Measurements from ENCODE around the gene AMH.

AMH gene

DNA sequence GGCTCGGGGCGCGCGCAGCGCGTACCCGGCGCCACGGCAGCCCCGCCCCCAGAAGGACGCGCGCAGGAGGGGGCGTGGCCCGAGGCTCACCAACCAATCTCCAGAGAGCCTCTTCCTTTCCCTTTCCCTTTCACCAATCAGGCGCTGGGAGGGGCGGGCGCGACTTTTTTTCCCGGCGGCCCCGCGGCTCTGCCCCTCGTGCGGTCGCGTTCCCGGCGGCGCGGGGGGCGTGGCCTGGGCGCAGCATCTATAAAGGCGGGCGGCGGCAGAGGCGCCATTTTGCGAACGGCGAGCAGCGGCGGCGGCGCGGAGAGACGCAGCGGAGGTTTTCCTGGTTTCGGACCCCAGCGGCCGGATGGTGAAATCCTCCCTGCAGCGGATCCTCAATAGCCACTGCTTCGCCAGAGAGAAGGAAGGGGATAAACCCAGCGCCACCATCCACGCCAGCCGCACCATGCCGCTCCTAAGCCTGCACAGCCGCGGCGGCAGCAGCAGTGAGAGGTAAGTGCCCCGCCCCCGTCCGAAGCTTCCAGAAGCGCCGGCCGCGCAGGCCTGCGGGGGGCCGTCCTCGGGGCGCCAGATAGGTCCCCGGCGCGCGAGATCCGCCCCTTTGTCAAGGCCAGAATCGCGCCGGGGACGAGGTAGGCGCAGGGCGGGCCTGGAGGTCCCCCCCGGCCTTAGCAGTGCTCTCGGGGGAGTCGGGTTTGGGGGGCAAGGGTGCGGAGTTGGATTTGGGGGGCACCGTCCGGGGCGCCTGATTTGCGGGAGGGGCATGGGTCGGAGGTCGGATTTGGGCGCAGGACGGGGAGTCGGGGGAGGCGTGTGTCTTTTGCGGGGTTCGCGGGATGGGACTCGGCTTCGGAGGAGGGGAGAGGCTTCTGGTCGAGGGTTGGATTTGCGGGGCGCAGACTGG is 20.4 kb downstream of the AMH start:
- peak overlapping the region; percentile 92 for H3K27ac ChIP-seq
- TF ChIP-seq CTCF (IDR thresholded peaks at IDR 0.05) (no peak), ZFX (IDR thresholded peaks at IDR 0.05; ENCODE audit: borderline replicate concordance) (no peak)

- peak overlapping the region; percentile 92 for H3K27ac ChIP-seq
These were observed 21.0 kb downstream of the AMH start for GRCh38 chr19:2270157-2270422.

DNA sequence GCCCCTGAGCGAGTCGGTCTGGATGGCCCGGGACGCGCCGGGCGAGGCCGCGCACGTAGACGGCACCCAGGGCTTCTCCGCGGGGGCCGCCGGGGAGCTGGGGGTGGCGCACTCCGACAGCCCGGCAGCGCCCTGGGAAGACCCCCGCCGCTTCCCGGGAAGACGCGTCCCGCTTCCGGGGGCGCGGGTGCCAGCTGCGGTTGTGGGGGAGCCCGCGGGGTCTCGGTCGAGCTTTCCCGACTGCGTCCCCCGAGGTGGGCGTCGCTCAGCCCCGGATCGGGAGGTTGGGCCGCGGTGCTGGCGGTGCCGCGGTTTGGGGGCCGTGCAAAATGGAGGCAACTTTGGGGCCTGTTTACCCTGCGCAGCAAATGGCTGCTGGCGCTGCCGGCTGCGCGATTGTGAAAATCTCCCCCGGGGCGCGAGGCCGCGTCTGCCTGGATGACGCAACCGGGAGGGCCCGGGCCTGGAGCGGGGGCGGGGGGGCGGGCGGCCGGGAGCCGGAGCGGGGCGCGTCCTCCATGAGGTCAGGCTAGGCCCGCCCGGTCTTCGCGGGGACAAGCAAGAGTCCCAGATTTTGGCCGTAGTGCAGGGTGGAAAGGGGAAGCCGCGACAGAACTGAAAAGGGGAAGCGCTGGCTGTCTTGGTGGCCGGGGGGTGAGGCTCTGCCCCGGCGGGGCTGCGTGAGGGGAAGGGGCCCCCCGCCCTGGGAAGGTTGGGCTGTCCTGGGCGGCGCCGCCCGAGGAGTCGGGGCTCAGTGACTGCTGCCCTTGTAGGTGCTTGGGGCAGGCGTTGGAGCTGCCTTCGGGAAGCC is 21.5 kb downstream of the AMH start:
- H3K27ac ChIP-seq: peak overlapping the region; percentile 92
- TF ChIP-seq ZFX (IDR thresholded peaks at IDR 0.05; ENCODE audit: borderline replicate concordance) (no peak), CTCF (IDR thresholded peaks at IDR 0.05) (no peak)

More at GRCh38 chr19:2270157-2270422, 21.0 kb downstream of the AMH start:
- no peak for TF ChIP-seq CTCF (IDR thresholded peaks at IDR 0.05)
- no peak for TF ChIP-seq ZFX (IDR thresholded peaks at IDR 0.05; ENCODE audit: borderline replicate concordance)

DNA sequence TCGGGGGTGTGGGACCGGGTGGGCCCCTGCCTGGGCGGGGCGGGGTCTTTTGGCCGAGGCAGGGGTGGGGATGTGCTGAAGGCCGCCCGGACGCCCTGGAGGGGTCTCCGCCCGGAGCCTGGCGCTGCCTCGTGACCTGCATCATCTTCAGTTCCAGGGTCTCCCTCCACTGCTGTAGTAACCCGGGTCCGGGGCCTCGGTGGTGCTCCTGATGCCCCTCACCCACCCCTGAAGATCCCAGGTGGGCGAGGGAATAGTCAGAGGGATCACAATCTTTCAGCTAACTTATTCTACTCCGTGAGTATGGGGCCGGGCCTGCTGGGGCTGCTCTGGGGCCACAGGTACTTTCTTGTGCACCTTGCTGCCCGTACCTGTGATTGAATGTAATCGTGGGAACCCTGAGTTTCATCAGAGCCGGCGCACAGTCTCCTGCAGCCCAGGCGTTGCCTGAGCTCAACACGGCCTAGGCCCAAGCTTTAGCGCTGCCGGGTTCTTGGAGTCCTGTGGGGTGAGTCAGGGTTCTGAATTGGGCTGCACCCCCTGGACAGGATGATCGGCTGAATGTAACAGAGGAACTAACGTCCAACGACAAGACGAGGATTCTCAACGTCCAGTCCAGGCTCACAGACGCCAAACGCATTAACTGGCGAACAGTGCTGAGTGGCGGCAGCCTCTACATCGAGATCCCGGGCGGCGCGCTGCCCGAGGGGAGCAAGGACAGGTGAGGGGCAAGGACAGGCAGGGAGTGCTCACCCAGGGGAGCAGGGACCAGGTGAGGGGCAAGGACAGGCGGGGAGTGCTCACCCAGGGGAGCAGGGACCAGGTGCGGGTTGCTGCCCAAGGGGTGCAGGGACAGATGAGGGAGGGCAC is 22.3 kb downstream of the AMH start:
- peak overlapping the region; percentile 92 for H3K27ac ChIP-seq
- no peak for TF ChIP-seq CTCF (IDR thresholded peaks at IDR 0.05)
- TF ChIP-seq ZFX (IDR thresholded peaks at IDR 0.05; ENCODE audit: borderline replicate concordance): no peak

GRCh38 chr19:2273356-2274184 is 24.4 kb downstream of the AMH start:
- H3K27ac ChIP-seq: peak overlapping the region; percentile 92
- TF ChIP-seq ZFX (IDR thresholded peaks at IDR 0.05; ENCODE audit: borderline replicate concordance) (no peak), CTCF (IDR thresholded peaks at IDR 0.05) (peak; percentile 98)

DNA sequence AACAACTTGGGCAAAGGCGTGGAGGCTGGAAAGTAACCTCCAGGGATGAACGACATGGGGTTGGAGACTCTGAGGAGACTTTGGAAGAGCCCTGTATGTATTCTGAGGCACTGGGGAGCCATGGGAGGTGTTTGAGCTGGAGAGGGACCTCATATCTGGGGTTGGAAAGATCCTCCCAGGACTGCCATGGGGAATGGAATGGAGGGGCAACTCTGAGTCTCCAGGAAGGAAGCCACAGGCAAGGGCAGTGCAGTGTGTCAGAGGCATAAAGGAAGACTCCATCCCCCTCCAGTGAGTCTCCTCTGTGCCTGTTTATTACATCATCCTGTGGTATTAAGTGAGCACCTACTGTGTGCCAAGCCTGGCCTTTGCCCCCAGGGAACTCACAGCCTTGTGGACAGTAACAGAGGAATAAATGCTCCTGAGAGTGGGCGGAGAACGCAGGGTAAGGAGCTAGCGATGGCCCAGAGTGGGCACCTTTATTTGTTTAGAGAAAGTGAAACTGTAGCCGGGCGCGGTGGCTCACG is 25.1 kb downstream of the AMH start:
- H3K27ac ChIP-seq: peak overlapping the region; percentile 92
- TF ChIP-seq CTCF (IDR thresholded peaks at IDR 0.05) (no peak), ZFX (IDR thresholded peaks at IDR 0.05; ENCODE audit: borderline replicate concordance) (no peak)

All from 22Rv1 (cell line).